Panc1 (cell line): ENCODE data around the gene BBX. TPM values are rescaled to one million over a fixed set of nuclear protein-coding genes. Genes with fewer than 3 reads are reported as not detected.

Experiments used
- ATAC-seq: fragments of 200-7000 bp; cut with Tn5 transposase; 2 replicates; pipeline ENCODE4 v1.9.1; 2020; ENCODE audit warnings: mild to moderate bottlenecking, moderate library complexity
- BruUV-seq: library from RNA; stranded (reverse); fragments of 400-500 nt; replicated peaks from 2 replicates; lab custom pipeline; 2021; lab: Mats Ljungman, UMichigan
- CTCF ChIA-PET: fragments of 300-600 bp; sonication (Branson Sonifier 250); formaldehyde crosslinking; loops from one replicate; lab custom pipeline; 2022; ENCODE audit warnings: antibody characterized with exemption; lab: Charles Lee
- POLR2A ChIA-PET: fragments of 300-600 bp; sonication (Branson Sonifier 250); formaldehyde crosslinking; loops from one replicate; lab custom pipeline; 2022; ENCODE audit warnings: antibody characterized with exemption; lab: Charles Lee
- DNase-seq: peaks from one replicate; pipeline ENCODE4 v3.0.0-alpha.2; 2010; ENCODE audit warnings: low read depth, low spot score
- H3K27ac ChIP-seq: 2 replicates; pipeline ENCODE4 v1.5.1; 2011; ENCODE audit warnings: mild to moderate bottlenecking, low read length, inconsistent platforms
- H3K27me3 ChIP-seq: fragments of 200-500 bp; sonication (Bioruptor generic); 2 replicates; pipeline ENCODE4 v1.6.0; 2014; ENCODE audit warnings: low read length, inconsistent platforms; ENCODE audit not compliant: control insufficient read depth, insufficient read depth
- H3K36me3 ChIP-seq: fragments of 200-500 bp; sonication (Bioruptor generic); 2 replicates; pipeline ENCODE4 v1.5.1; 2014; ENCODE audit warnings: inconsistent platforms, mild to moderate bottlenecking, low read length, moderate library complexity; ENCODE audit not compliant: control insufficient read depth, insufficient read depth
- H3K4me1 ChIP-seq: 2 replicates; pipeline ENCODE4 v1.5.1; 2011; ENCODE audit warnings: inconsistent platforms, mild to moderate bottlenecking, low read length, moderate library complexity; ENCODE audit not compliant: control insufficient read depth, insufficient read depth
- H3K4me3 ChIP-seq, 2 experiments: 2 replicates each; pipeline ENCODE4 v1.5.1; 2011 to 2012; ENCODE audit warnings: low read depth in 2 of 2, low read length in 2 of 2, mild to moderate bottlenecking in 2 of 2, inconsistent platforms in 1 of 2, moderate library complexity in 1 of 2
- H3K9me3 ChIP-seq: fragments of 200-500 bp; sonication (Bioruptor generic); 2 replicates; pipeline ENCODE4 v1.5.1; 2014; ENCODE audit warnings: low read depth, mild to moderate bottlenecking, inconsistent platforms, low read length, moderate library complexity; ENCODE audit not compliant: control insufficient read depth, insufficient read depth
- POLR2AphosphoS5 ChIP-seq: IDR thresholded peaks from 2 replicates; pipeline ENCODE4 v1.6.1; 2012; ENCODE audit warnings: mild to moderate bottlenecking, low read depth, low read length, moderate library complexity
- SIN3A ChIP-seq: IDR thresholded peaks from 2 replicates; pipeline ENCODE4 v1.6.1; 2012; ENCODE audit warnings: low read depth, mild to moderate bottlenecking, low read length, moderate library complexity, borderline replicate concordance; ENCODE audit not compliant: insufficient read depth
- TCF7L2 ChIP-seq: IDR thresholded peaks from 2 replicates; pipeline ENCODE4 v1.6.1; 2011; ENCODE audit warnings: mild to moderate bottlenecking, low read depth, low read length, inconsistent platforms
- in situ Hi-C: cut with HindIII; loops from 2 replicates; pipeline ENCODE4 v1.10.0; 2016; ENCODE audit warnings: low sequenced_read_pairs, low pct_unique_long_range_greater_than_20kb
- intact Hi-C: fragments of 100-400 bp; cut with micrococcal nuclease; formaldehyde crosslinking; loops from one replicate; pipeline ENCODE4 v1.10.0; 2022; ENCODE audit not compliant: unreplicated experiment
- total RNA-seq: library from RNA; stranded (reverse); gene quantifications from one replicate; pipeline ENCODE4 v1.2.1, GENCODE V29; 2021; ENCODE audit not compliant: unreplicated experiment
- TF ChIP-seq, protein P1 (sequence below), 2 experiments: IDR thresholded peaks; 2 replicates each; pipeline ENCODE4 v1.6.1; 2011 to 2012; ENCODE audit warnings: low read depth in 2 of 2, control low read depth in 1 of 2, low read length in 1 of 2, mild to moderate bottlenecking in 1 of 2, moderate library complexity in 1 of 2; ENCODE audit not compliant: insufficient read depth in 1 of 2
- TF ChIP-seq, protein P2 (sequence below): fragments of 450-650 bp; IDR thresholded peaks from 2 replicates; pipeline ENCODE4 v1.5.1; 2017; ENCODE audit warnings: mild to moderate bottlenecking

The BBX gene
- total RNA-seq, 1 experiment from 2014 or later: 28.5 TPM

DNA sequence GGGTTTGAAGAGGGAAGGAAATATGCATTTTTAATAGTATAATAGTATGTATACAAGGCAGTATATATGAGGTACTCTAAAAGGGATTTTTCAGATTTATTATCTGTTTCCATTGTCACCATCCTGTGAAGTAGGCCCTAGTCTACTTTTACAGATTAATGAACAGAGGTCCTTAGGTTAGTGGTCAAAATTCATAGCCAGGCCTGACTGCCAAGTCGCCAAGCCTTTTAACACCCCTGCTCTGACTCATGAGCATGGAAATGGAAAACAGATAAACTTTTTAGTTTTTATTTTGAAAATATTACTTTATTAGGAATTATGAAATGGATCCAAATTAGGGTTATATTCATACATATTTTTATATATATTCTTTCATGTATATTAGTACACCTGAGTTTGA lies 146.9 kb downstream of the BBX start:
- no peak for DNase-seq
- no peak for ATAC-seq
- no TSS peak for BruUV-seq
- in situ Hi-C loops: no loop called here
- H3K36me3 ChIP-seq: no peaks in the 10 kb centered on the region
- intact Hi-C loops: loop anchor here (10.0 kb wide), 1 partner anchor 435 kb away; no protein-coding TSS in a partner anchor
- H3K4me1 ChIP-seq: no peaks in the 10 kb centered on the region
- POLR2A ChIA-PET: interaction anchor here (0.5 kb wide), 1 partner anchor 9 kb away, joined by 3 read pairs; no protein-coding TSS in a partner anchor
- H3K4me3 ChIP-seq: no peak overlapping the region
- CTCF ChIA-PET: no interaction called here
- no peaks in the 10 kb centered on the region; the same call in 1 of the 2 replicates for H3K27me3 ChIP-seq
- TF ChIP-seq, protein P1, sequence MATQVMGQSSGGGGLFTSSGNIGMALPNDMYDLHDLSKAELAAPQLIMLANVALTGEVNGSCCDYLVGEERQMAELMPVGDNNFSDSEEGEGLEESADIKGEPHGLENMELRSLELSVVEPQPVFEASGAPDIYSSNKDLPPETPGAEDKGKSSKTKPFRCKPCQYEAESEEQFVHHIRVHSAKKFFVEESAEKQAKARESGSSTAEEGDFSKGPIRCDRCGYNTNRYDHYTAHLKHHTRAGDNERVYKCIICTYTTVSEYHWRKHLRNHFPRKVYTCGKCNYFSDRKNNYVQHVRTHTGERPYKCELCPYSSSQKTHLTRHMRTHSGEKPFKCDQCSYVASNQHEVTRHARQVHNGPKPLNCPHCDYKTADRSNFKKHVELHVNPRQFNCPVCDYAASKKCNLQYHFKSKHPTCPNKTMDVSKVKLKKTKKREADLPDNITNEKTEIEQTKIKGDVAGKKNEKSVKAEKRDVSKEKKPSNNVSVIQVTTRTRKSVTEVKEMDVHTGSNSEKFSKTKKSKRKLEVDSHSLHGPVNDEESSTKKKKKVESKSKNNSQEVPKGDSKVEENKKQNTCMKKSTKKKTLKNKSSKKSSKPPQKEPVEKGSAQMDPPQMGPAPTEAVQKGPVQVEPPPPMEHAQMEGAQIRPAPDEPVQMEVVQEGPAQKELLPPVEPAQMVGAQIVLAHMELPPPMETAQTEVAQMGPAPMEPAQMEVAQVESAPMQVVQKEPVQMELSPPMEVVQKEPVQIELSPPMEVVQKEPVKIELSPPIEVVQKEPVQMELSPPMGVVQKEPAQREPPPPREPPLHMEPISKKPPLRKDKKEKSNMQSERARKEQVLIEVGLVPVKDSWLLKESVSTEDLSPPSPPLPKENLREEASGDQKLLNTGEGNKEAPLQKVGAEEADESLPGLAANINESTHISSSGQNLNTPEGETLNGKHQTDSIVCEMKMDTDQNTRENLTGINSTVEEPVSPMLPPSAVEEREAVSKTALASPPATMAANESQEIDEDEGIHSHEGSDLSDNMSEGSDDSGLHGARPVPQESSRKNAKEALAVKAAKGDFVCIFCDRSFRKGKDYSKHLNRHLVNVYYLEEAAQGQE (IDR thresholded peaks at IDR 0.05; ENCODE audit: insufficient read depth in 1 of 2, low read depth in 2 of 2, low read length in 1 of 2): no peak
- TF ChIP-seq, protein P2, sequence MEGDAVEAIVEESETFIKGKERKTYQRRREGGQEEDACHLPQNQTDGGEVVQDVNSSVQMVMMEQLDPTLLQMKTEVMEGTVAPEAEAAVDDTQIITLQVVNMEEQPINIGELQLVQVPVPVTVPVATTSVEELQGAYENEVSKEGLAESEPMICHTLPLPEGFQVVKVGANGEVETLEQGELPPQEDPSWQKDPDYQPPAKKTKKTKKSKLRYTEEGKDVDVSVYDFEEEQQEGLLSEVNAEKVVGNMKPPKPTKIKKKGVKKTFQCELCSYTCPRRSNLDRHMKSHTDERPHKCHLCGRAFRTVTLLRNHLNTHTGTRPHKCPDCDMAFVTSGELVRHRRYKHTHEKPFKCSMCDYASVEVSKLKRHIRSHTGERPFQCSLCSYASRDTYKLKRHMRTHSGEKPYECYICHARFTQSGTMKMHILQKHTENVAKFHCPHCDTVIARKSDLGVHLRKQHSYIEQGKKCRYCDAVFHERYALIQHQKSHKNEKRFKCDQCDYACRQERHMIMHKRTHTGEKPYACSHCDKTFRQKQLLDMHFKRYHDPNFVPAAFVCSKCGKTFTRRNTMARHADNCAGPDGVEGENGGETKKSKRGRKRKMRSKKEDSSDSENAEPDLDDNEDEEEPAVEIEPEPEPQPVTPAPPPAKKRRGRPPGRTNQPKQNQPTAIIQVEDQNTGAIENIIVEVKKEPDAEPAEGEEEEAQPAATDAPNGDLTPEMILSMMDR: no peak
- TF ChIP-seq TCF7L2: no peak
- no peak for TF ChIP-seq SIN3A
- no peak for TF ChIP-seq POLR2AphosphoS5
- no peaks in the 10 kb centered on the region for H3K9me3 ChIP-seq
- H3K27ac ChIP-seq: no peak overlapping the region

DNA sequence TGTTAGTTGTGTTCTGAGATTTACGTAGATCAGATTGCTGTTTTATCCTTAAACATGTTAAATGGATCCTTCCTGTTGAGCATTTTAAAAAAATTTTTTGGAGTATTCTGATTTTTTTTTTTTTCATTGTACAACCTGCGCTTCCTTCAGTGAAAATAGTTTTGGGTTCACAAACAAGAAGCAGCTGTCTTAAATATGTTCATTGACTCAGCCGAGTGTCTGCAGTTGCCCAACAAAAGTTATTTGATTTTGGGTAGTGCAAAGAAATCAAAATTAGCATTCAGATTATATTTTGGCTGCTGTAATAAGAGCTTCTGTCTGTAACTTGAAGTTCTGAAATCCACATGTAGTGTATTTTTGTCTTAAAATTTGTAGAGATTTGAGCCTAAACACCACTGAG lies 148.2 kb downstream of the BBX start:
- Histone ChIP-seq H3K4me1 (no peaks in the 10 kb centered on the region), H3K36me3 (no peaks in the 10 kb centered on the region), H3K27ac (no peak overlapping the region), H3K27me3 (no peaks in the 10 kb centered on the region; the same call in 1 of the 2 replicates), H3K9me3 (no peaks in the 10 kb centered on the region), H3K4me3 (no peak overlapping the region)
- intact Hi-C loops (no loop called here), in situ Hi-C loops (no loop called here)
- DNase-seq (no peak), ATAC-seq (no peak)
- CTCF ChIA-PET: no interaction called here
- TF ChIP-seq TCF7L2 (no peak), POLR2AphosphoS5 (no peak), SIN3A (no peak)
- TF ChIP-seq, protein P1 (IDR thresholded peaks at IDR 0.05; ENCODE audit: insufficient read depth in 1 of 2, low read depth in 2 of 2, low read length in 1 of 2): no peak
- TF ChIP-seq, protein P2: no peak
- POLR2A ChIA-PET: no interaction called here
- no TSS peak for BruUV-seq
